ENCODE measurements around the gene PIGT. TPM values are rescaled to one million over a fixed set of nuclear protein-coding genes. Genes with fewer than 3 reads are reported as not detected.

Gene PIGT
- total and polyA plus RNA-seq, 2 of the 13 experiments (the other 11 are each of a cell fraction or from before 2014, with no cell fraction given), result 65.9 to 74.1 TPM

- TF ChIP-seq PRDM15 (CRISPR knock-in tag; IDR thresholded peaks at IDR 0.05) (0 out of 2 replicates have a peak, but pooled peaks have one; percentile 28), ZBTB21 (CRISPR knock-in tag; IDR thresholded peaks at IDR 0.05) (no peak), NPAS2 (CRISPR knock-in tag; IDR thresholded peaks at IDR 0.05; ENCODE audit: borderline replicate concordance) (no peak), KLF12 (CRISPR knock-in tag; IDR thresholded peaks at IDR 0.05; ENCODE audit: borderline replicate concordance) (0 out of 2 replicates have a peak, but pooled peaks have one; percentile 8), ZMYM2 (CRISPR knock-in tag; IDR thresholded peaks at IDR 0.05) (no peak), CENPBD1 (CRISPR knock-in tag; IDR thresholded peaks at IDR 0.05; ENCODE audit: borderline replicate concordance, low read depth) (no peak), PCBP2 (optimal IDR thresholded peaks at IDR 0.05; ENCODE audit: low read depth, low read length, poor library complexity, severe bottlenecking) (no peak), HNF4G (IDR thresholded peaks at IDR 0.05; ENCODE audit: borderline replicate concordance, low read depth, low read length) (no peak), HNF4G (CRISPR knock-in tag; IDR thresholded peaks at IDR 0.05; ENCODE audit: borderline replicate concordance, low read depth) (no peak), ZNF772 (CRISPR knock-in tag; IDR thresholded peaks at IDR 0.05) (0 out of 2 replicates have a peak, but pooled peaks have one; percentile 30), XBP1 (CRISPR knock-in tag; IDR thresholded peaks at IDR 0.05) (no peak), TMF1 (CRISPR knock-in tag; IDR thresholded peaks at IDR 0.05; ENCODE audit: low read depth) (no peak), ZNF768 (CRISPR knock-in tag; IDR thresholded peaks at IDR 0.05) (no peak), HNRNPLL (IDR thresholded peaks at IDR 0.05; ENCODE audit: low read depth, low read length, poor library complexity, severe bottlenecking) (no peak), AGO2 (optimal IDR thresholded peaks at IDR 0.05; ENCODE audit: low read depth, low read length) (no peak), RORA (CRISPR knock-in tag; IDR thresholded peaks at IDR 0.05) (no peak)
- TF ChIP-seq, protein P1, sequence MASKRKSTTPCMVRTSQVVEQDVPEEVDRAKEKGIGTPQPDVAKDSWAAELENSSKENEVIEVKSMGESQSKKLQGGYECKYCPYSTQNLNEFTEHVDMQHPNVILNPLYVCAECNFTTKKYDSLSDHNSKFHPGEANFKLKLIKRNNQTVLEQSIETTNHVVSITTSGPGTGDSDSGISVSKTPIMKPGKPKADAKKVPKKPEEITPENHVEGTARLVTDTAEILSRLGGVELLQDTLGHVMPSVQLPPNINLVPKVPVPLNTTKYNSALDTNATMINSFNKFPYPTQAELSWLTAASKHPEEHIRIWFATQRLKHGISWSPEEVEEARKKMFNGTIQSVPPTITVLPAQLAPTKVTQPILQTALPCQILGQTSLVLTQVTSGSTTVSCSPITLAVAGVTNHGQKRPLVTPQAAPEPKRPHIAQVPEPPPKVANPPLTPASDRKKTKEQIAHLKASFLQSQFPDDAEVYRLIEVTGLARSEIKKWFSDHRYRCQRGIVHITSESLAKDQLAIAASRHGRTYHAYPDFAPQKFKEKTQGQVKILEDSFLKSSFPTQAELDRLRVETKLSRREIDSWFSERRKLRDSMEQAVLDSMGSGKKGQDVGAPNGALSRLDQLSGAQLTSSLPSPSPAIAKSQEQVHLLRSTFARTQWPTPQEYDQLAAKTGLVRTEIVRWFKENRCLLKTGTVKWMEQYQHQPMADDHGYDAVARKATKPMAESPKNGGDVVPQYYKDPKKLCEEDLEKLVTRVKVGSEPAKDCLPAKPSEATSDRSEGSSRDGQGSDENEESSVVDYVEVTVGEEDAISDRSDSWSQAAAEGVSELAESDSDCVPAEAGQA (IDR thresholded peaks at IDR 0.05; ENCODE audit: low read depth), result no peak
- TF ChIP-seq, protein P1 (CRISPR knock-in tag; IDR thresholded peaks at IDR 0.05; ENCODE audit: borderline replicate concordance), result 0 out of 2 replicates have a peak, but pooled peaks have one; percentile 4
- TF ChIP-seq, protein P2, sequence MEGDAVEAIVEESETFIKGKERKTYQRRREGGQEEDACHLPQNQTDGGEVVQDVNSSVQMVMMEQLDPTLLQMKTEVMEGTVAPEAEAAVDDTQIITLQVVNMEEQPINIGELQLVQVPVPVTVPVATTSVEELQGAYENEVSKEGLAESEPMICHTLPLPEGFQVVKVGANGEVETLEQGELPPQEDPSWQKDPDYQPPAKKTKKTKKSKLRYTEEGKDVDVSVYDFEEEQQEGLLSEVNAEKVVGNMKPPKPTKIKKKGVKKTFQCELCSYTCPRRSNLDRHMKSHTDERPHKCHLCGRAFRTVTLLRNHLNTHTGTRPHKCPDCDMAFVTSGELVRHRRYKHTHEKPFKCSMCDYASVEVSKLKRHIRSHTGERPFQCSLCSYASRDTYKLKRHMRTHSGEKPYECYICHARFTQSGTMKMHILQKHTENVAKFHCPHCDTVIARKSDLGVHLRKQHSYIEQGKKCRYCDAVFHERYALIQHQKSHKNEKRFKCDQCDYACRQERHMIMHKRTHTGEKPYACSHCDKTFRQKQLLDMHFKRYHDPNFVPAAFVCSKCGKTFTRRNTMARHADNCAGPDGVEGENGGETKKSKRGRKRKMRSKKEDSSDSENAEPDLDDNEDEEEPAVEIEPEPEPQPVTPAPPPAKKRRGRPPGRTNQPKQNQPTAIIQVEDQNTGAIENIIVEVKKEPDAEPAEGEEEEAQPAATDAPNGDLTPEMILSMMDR (CRISPR knock-in tag; IDR thresholded peaks at IDR 0.05), result peak; percentile 41
Measured at GRCh38 chr20:45470937-45471336, 55.0 kb downstream of the PIGT start (continued).

All from HepG2 (cell line).